BJ (cell line): Measurements from ENCODE around the gene MYRFL. TPM values are rescaled to one million over a fixed set of nuclear protein-coding genes. Genes with fewer than 3 reads are reported as not detected.

Experiments used
- CTCF ChIA-PET: fragments of 350-600 bp; formaldehyde crosslinking; extraction: SDS; loops from one replicate; lab custom pipeline; 2021; ENCODE audit warnings: antibody characterized with exemption, inconsistent platforms; lab: Yijun Ruan, JAX
- POLR2A ChIA-PET: fragments of 300-600 bp; sonication (Branson Sonifier 250); formaldehyde crosslinking; extraction: SDS; loops from one replicate; lab custom pipeline; 2021; ENCODE audit warnings: antibody characterized with exemption; lab: Charles Lee
- DNase-seq: peaks from one replicate; pipeline ENCODE4 v3.0.0-alpha.2; 2011; ENCODE audit warnings: low read depth
- H3K27me3 ChIP-seq: 2 replicates; pipeline ENCODE4 v1.6.0; 2011; ENCODE audit warnings: low read length; ENCODE audit not compliant: control insufficient read depth, insufficient read depth
- H3K36me3 ChIP-seq: 2 replicates; pipeline ENCODE4 v1.5.1; 2011; ENCODE audit warnings: low read length; ENCODE audit not compliant: control insufficient read depth, insufficient read depth
- H3K4me3 ChIP-seq: 2 replicates; pipeline ENCODE4 v1.5.1; 2011; ENCODE audit warnings: low read depth, mild to moderate bottlenecking, control low read depth, low read length
- CTCF ChIP-seq: IDR thresholded peaks from 2 replicates; pipeline ENCODE4 v1.5.1; 2011; ENCODE audit warnings: low read depth, mild to moderate bottlenecking, control low read depth, inconsistent platforms, low read length, moderate library complexity; ENCODE audit not compliant: insufficient read depth
- polyA plus RNA-seq: library from polyadenylated mRNA; depleted of rRNA; stranded (reverse); fragments of >200 nt; gene quantifications from 2 replicates; pipeline ENCODE4 v1.2.3, GENCODE V29; 2011

The MYRFL gene
- polyA plus RNA-seq, 1 experiment = not detected

DNA sequence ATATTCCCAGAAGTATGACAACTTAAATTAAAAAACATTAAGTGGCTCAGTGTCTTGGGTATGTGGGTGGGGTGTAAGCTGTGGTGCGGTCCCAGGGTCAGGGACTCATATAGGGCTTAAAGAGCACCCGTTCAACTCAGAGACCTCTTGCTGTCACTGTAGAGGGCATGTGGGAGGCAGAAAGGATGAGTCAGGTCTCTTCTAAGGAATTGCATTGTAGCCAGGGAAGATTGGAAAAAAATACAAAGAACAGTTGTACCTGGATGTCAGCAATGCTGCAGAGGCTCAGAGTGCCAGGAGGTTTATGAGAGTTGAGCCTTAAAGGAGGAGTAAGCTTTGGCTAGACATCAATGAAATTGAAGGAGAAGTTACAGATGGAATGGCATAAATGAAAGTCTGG lies 104.1 kb downstream of the MYRFL start:
- TF ChIP-seq CTCF = no peak
- H3K36me3 ChIP-seq = no peaks in the 10 kb centered on the region
- H3K27me3 ChIP-seq = no peaks in the 10 kb centered on the region
- DNase-seq = no peak
- POLR2A ChIA-PET = no interaction called here
- CTCF ChIA-PET = interaction anchor here (0.9 to 1.3 kb wide), 2 partner anchors 10 to 29 kb away, joined by 3 to 6 read pairs; no protein-coding TSS in a partner anchor
- no peak overlapping the region for H3K4me3 ChIP-seq

DNA sequence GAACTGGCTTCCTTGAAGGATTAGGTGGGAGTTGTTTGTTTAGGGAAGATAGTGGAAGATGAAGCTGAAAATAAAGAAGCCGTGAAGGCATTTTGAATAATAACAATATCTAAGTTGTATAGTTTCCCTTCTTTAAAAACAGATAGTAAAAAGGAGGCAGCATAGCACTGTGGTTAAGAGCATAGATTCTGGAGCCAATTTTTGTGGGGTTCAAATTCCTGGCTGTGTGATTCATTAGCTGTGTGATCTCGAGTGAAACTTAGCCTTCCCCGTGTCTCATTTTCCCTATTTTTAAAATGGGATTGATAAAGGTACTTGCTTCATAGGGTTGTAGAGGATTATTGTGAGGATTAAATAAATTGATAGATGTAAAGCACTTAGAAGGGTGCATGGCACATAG lies 104.5 kb downstream of the MYRFL start:
- CTCF ChIA-PET = interaction anchor here (0.9 to 1.3 kb wide), 2 partner anchors 10 to 29 kb away, joined by 3 to 6 read pairs; no protein-coding TSS in a partner anchor
- no peak for TF ChIP-seq CTCF
- POLR2A ChIA-PET = no interaction called here
- Histone ChIP-seq H3K27me3 (no peaks in the 10 kb centered on the region), H3K4me3 (no peak overlapping the region), H3K36me3 (no peaks in the 10 kb centered on the region)
- no peak for DNase-seq

GRCh38 chr12:69931569-69931968 lies 106.5 kb downstream of the MYRFL start:
- Histone ChIP-seq H3K4me3 (no peak overlapping the region), H3K27me3 (no peaks in the 10 kb centered on the region), H3K36me3 (no peaks in the 10 kb centered on the region)
- no peak for TF ChIP-seq CTCF
- POLR2A ChIA-PET = no interaction called here
- no peak for DNase-seq
- CTCF ChIA-PET = no interaction called here

- Histone ChIP-seq H3K36me3 (no peaks in the 10 kb centered on the region), H3K4me3 (no peak overlapping the region), H3K27me3 (no peaks in the 10 kb centered on the region)
- ChIA-PET CTCF (no interaction called here), POLR2A (no interaction called here)
- TF ChIP-seq CTCF = no peak
- no peak for DNase-seq
Measured at GRCh38 chr12:69932154-69932553, 107.1 kb downstream of the MYRFL start.

- POLR2A ChIA-PET = no interaction called here
- Histone ChIP-seq H3K4me3 (no peak overlapping the region), H3K27me3 (no peaks in the 10 kb centered on the region), H3K36me3 (no peaks in the 10 kb centered on the region)
- CTCF ChIA-PET = no interaction called here
- DNase-seq = no peak
- TF ChIP-seq CTCF = no peak
Measured at GRCh38 chr12:69932676-69933552, 107.9 kb downstream of the MYRFL start.
